PC-3 (cell line): ENCODE data around the gene CHEK1.

Source experiments
- CTCF ChIP-seq: fragments of 300-600 bp; sonication (generic); conservative IDR thresholded peaks from 2 replicates; pipeline ENCODE4 v1.5.1; 2017; ENCODE audit warnings: antibody characterized with exemption, low read depth, mild to moderate bottlenecking, low read length
- EZH2 ChIP-seq: fragments of 300-600 bp; sonication (generic); IDR thresholded peaks from one replicate; pipeline ENCODE4 v1.6.1; 2017; ENCODE audit warnings: antibody characterized with exemption, mild to moderate bottlenecking, low read length; ENCODE audit not compliant: unreplicated experiment
- EZH2phosphoT487 ChIP-seq: fragments of 300-600 bp; sonication (generic); IDR thresholded peaks from 2 replicates; pipeline ENCODE4 v1.6.1; 2018; ENCODE audit warnings: mild to moderate bottlenecking, antibody characterized with exemption, low read length, borderline replicate concordance

DNA sequence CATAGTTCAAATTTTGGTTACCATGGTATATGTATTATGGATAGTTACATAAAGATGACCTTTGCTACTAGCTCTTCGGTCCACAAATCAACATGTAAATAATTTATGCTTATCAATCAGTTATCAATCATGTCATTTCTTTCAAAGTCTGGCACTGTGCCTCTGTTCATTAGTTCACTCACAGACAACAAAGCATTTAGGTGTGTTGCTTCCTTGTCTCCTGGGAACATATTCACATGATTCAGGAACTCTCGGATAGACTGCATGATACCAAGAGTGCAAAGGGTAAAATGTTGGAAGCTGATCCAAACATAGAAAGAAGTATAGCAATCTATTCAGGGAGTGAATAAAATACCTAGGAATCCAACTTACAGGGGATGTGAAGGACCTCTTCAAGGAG, 70.0 kb downstream of the CHEK1 start:
- TF ChIP-seq CTCF = no peak
- no peak for TF ChIP-seq EZH2phosphoT487
- no peak for TF ChIP-seq EZH2
